GM18519 (cell line): Measurements from ENCODE around the gene STON2.
A peak's percentile ranks its signal among the peaks of the same experiment; 100 is the strongest.
"Not testable (repeated sequence)": the region's sequence is repeated elsewhere in the genome, so short reads cannot be mapped to it uniquely, and the experiment has no call there.

Experiments
- ATAC-seq: cut with Tn5 transposase; IDR thresholded peaks from one replicate; pipeline ENCODE4 v1.9.1; 2021; ENCODE audit warnings: mild to moderate bottlenecking, moderate library complexity; ENCODE audit not compliant: unreplicated experiment, low FRiP score

Gene STON2

GRCh38 chr14:81235096-81235495 is 165.0 kb downstream of the STON2 start:
- peak; percentile 88 for ATAC-seq

- no peak for ATAC-seq
Observed at GRCh38 chr14:81234278-81234677, 165.8 kb downstream of the STON2 start.

GRCh38 chr14:81233615-81234014 is 166.5 kb downstream of the STON2 start:
- ATAC-seq: no peak

GRCh38 chr14:81231540-81231939 is 168.6 kb downstream of the STON2 start:
- no peak for ATAC-seq

GRCh38 chr14:81224222-81224621 is 175.9 kb downstream of the STON2 start:
- no peak for ATAC-seq

GRCh38 chr14:81223788-81224187 is 176.3 kb downstream of the STON2 start:
- ATAC-seq: not testable (repeated sequence)

- no peak for ATAC-seq
Observed at GRCh38 chr14:81222691-81223090, 177.4 kb downstream of the STON2 start.

- ATAC-seq: no peak
Observed at GRCh38 chr14:81222126-81222525, 178.0 kb downstream of the STON2 start.

- no peak for ATAC-seq
Observed at GRCh38 chr14:81221579-81222102, 178.5 kb downstream of the STON2 start.

- ATAC-seq: peak; percentile 68
Observed at GRCh38 chr14:81220830-81221578, 179.1 kb downstream of the STON2 start, which contains the start of gene GTF2A1. Gene GTF2A1, minus strand, starts transcription at chr14:81220959. Its CDS starts 441 bp downstream, at chr14:81220518.

- ATAC-seq: no peak
Observed at GRCh38 chr14:81220580-81220829, 179.6 kb downstream of the STON2 start.

GRCh38 chr14:81219759-81220579 is 180.2 kb downstream of the STON2 start:
- ATAC-seq: no peak

GRCh38 chr14:81219210-81219758 is 180.8 kb downstream of the STON2 start:
- ATAC-seq: peak; percentile 53

GRCh38 chr14:81211844-81212243 is 188.3 kb downstream of the STON2 start:
- peak; percentile 51 for ATAC-seq
